Liver (tissue), 9 donors: ENCODE results near the gene UTS2R. TPM values are rescaled to one million over a fixed set of nuclear protein-coding genes. Genes with fewer than 3 reads are reported as not detected.

Experiments used
- DNase-seq: peaks from one replicate; pipeline ENCODE4 v3.0.0-alpha.2; 2017; ENCODE audit warnings: low spot score
- H3K27ac ChIP-seq, 2 donors: one replicate each; pipeline ENCODE4 v1.7.0; 2013; ENCODE audit warnings: inconsistent platforms in 2 of 2, low read length in 2 of 2, control low read depth in 1 of 2, low read depth in 1 of 2, mild to moderate bottlenecking in 1 of 2
- H3K27me3 ChIP-seq, 4 donors: one replicate each; pipeline versions ENCODE4 v1.6.1 to v1.7.0; 2013; ENCODE audit warnings: low read length in 3 of 4, inconsistent platforms in 1 of 4, mild to moderate bottlenecking in 1 of 4, moderate library complexity in 1 of 4; ENCODE audit not compliant: control insufficient read depth in 4 of 4, insufficient read depth in 4 of 4
- H3K36me3 ChIP-seq, 4 donors: one replicate each; pipeline versions ENCODE4 v1.6.1 to v1.7.0; 2013; ENCODE audit warnings: low read length in 3 of 4, mild to moderate bottlenecking in 3 of 4, low read depth in 1 of 4, moderate library complexity in 1 of 4; ENCODE audit not compliant: control insufficient read depth in 4 of 4, insufficient read depth in 3 of 4
- H3K4me1 ChIP-seq, 4 donors: one replicate each; pipeline versions ENCODE4 v1.6.1 to v1.7.0; 2013; ENCODE audit warnings: low read length in 3 of 4, mild to moderate bottlenecking in 3 of 4, moderate library complexity in 1 of 4; ENCODE audit not compliant: control insufficient read depth in 4 of 4, insufficient read depth in 4 of 4
- H3K4me3 ChIP-seq, 3 donors: one replicate each; pipeline versions ENCODE4 v1.6.1 to v1.7.0; 2013; ENCODE audit warnings: low read length in 3 of 3, control low read depth in 1 of 3, low read depth in 1 of 3, mild to moderate bottlenecking in 1 of 3
- H3K9ac ChIP-seq, 2 donors: one replicate each; pipeline ENCODE4 v1.7.0; 2013; ENCODE audit warnings: low read length in 2 of 2, mild to moderate bottlenecking in 2 of 2, moderate library complexity in 2 of 2, control low read depth in 1 of 2, low read depth in 1 of 2
- H3K9me3 ChIP-seq, 4 donors: one replicate each; pipeline versions ENCODE4 v1.6.1 to v1.7.0; 2013; ENCODE audit warnings: low read length in 3 of 4; ENCODE audit not compliant: control insufficient read depth in 4 of 4
- CTCF ChIP-seq: fragments of 150-350 bp; IDR thresholded peaks from 2 replicates; pipeline ENCODE4 v1.5.1; 2017; ENCODE audit warnings: improper control_type of control experiment, low read depth, low read length; ENCODE audit not compliant: missing input control
- EGR1 ChIP-seq, 2 donors: IDR thresholded peaks; 2 replicates each; pipeline ENCODE4 v1.6.1; 2016 to 2018; ENCODE audit warnings: antibody characterized with exemption in 2 of 2, low read depth in 2 of 2
- FOXA1 ChIP-seq: IDR thresholded peaks from 2 replicates; pipeline ENCODE4 v1.6.1; 2016; ENCODE audit warnings: antibody characterized with exemption
- FOXA2 ChIP-seq: IDR thresholded peaks from 2 replicates; pipeline ENCODE4 v1.6.1; 2016; ENCODE audit warnings: antibody characterized with exemption
- GABPA ChIP-seq, 2 donors: IDR thresholded peaks in 1 of 2; conservative IDR thresholded peaks in 1 of 2; 2 replicates each; pipeline ENCODE4 v1.6.1; 2016; ENCODE audit warnings: antibody characterized with exemption in 2 of 2, mild to moderate bottlenecking in 1 of 2, moderate library complexity in 1 of 2
- HNF4A ChIP-seq, 2 donors: conservative IDR thresholded peaks; 2 replicates each; pipeline ENCODE4 v1.6.1; 2016; ENCODE audit warnings: antibody characterized with exemption in 2 of 2, mild to moderate bottlenecking in 2 of 2
- HNF4G ChIP-seq: IDR thresholded peaks from 2 replicates; pipeline ENCODE4 v1.6.1; 2016; ENCODE audit warnings: antibody characterized with exemption
- JUND ChIP-seq, 2 donors: IDR thresholded peaks; 2 replicates each; pipeline ENCODE4 v1.6.1; 2016; ENCODE audit warnings: antibody characterized with exemption in 2 of 2
- MAX ChIP-seq: IDR thresholded peaks from 2 replicates; pipeline ENCODE4 v1.6.1; 2016; ENCODE audit warnings: antibody characterized with exemption
- NR2F2 ChIP-seq: IDR thresholded peaks from 2 replicates; pipeline ENCODE4 v1.6.1; 2016; ENCODE audit warnings: antibody characterized with exemption
- RAD21 ChIP-seq, 2 donors: IDR thresholded peaks; 2 replicates each; pipeline ENCODE4 v1.6.1; 2016; ENCODE audit warnings: antibody characterized with exemption in 2 of 2, mild to moderate bottlenecking in 2 of 2
- RXRA ChIP-seq, 2 donors: IDR thresholded peaks; 2 replicates each; pipeline ENCODE4 v1.6.1; 2017 to 2018; ENCODE audit warnings: antibody characterized with exemption in 2 of 2, mild to moderate bottlenecking in 1 of 2
- SP1 ChIP-seq: IDR thresholded peaks from 2 replicates; pipeline ENCODE4 v1.6.1; 2018; ENCODE audit warnings: antibody characterized with exemption, mild to moderate bottlenecking
- TAF1 ChIP-seq: conservative IDR thresholded peaks from 2 replicates; pipeline ENCODE4 v1.6.1; 2016; ENCODE audit warnings: antibody characterized with exemption, mild to moderate bottlenecking
- YY1 ChIP-seq: IDR thresholded peaks from 2 replicates; pipeline ENCODE4 v1.6.1; 2016; ENCODE audit warnings: antibody characterized with exemption, mild to moderate bottlenecking
- ZBTB33 ChIP-seq: IDR thresholded peaks from 2 replicates; pipeline ENCODE4 v1.6.1; 2016; ENCODE audit warnings: antibody characterized with exemption
- WGBS: extraction: QIAGEN DNeasy Blood & Tissue Kit; methylation state at CpG from one replicate; pipeline ENCODE4 v1.1.7; 2013; 5-methylcytosine and 5-hydroxymethylcytosine counted together
- polyA plus RNA-seq, 2 donors: library from polyadenylated mRNA; stranded (reverse) in 1 of 2; unstranded in 1 of 2; fragments of 200-250 nt in 1 of 2; fragments of >200 nt in 1 of 2; fragmentation: Nextera tagmentation in 1 of 2; extraction: Ambion mirVana in 1 of 2; gene quantifications; one replicate each; pipeline versions ENCODE4 v1.2.1 to v1.2.3, GENCODE V29; 2013 to 2015
- total RNA-seq, 2 donors: library from RNA; depleted of rRNA; stranded (reverse); fragments of >200 nt; gene quantifications; one replicate each; pipeline ENCODE4 v1.2.3, GENCODE V29; 2014
- TF ChIP-seq, protein P1 (sequence below): IDR thresholded peaks from 2 replicates; pipeline ENCODE4 v1.6.1; 2016; ENCODE audit warnings: antibody characterized with exemption, mild to moderate bottlenecking
- TF ChIP-seq, protein P2 (sequence below): IDR thresholded peaks from 2 replicates; pipeline ENCODE4 v1.6.1; 2016; ENCODE audit warnings: antibody characterized with exemption
- donor health status: healthy.
- donor health status: healthy.
- donor health status: healthy.
- donor health status: healthy.
- donor health status: healthy.

UTS2R gene
- total and polyA plus RNA-seq, 4 donors: not detected

DNA sequence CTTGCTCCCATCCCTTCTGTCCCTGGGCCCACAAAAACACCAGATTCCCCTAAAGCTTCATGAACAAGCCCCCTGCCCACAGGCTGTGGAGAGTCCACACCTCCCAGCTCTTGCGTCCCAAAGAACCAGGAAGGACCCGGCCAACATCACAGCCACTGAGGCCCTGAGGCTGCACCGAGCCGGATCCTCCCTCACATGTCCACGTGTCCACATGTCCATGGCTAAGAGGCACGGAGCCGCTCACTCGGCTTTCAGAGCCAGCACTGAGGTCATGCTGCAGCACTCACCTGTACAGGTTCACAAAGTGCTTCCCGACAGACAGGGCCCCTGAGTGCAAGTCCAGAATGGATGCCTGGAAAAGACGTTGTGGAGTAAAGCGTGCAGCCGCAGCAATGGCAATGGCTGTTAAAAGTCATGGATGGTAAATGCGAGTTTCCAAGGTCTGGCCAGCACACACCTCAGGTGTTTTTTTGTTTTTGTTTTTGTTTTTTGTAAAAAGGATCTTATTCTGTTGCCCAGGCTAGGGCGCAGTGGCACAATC lies 34.6 kb downstream of the UTS2R start:
- TF ChIP-seq FOXA2 (no peak), YY1 (no peak), MAX (no peak), RXRA (IDR thresholded peaks at IDR 0.05) (no peak), HNF4A (conservative IDR thresholded peaks at IDR 0.05) (no peak), JUND (IDR thresholded peaks at IDR 0.05) (no peak), HNF4G (no peak), NR2F2 (no peak), SP1 (no peak), RAD21 (IDR thresholded peaks at IDR 0.05) (no peak), FOXA1 (no peak), EGR1 (IDR thresholded peaks at IDR 0.05; ENCODE audit: low read depth in 2 of 2) (no peak), GABPA (IDR thresholded peaks at IDR 0.05 in 1 of 2, conservative IDR thresholded peaks at IDR 0.05 in 1 of 2) (no peak), CTCF (no peak), ZBTB33 (no peak), TAF1 (no peak)
- TF ChIP-seq, protein P1, sequence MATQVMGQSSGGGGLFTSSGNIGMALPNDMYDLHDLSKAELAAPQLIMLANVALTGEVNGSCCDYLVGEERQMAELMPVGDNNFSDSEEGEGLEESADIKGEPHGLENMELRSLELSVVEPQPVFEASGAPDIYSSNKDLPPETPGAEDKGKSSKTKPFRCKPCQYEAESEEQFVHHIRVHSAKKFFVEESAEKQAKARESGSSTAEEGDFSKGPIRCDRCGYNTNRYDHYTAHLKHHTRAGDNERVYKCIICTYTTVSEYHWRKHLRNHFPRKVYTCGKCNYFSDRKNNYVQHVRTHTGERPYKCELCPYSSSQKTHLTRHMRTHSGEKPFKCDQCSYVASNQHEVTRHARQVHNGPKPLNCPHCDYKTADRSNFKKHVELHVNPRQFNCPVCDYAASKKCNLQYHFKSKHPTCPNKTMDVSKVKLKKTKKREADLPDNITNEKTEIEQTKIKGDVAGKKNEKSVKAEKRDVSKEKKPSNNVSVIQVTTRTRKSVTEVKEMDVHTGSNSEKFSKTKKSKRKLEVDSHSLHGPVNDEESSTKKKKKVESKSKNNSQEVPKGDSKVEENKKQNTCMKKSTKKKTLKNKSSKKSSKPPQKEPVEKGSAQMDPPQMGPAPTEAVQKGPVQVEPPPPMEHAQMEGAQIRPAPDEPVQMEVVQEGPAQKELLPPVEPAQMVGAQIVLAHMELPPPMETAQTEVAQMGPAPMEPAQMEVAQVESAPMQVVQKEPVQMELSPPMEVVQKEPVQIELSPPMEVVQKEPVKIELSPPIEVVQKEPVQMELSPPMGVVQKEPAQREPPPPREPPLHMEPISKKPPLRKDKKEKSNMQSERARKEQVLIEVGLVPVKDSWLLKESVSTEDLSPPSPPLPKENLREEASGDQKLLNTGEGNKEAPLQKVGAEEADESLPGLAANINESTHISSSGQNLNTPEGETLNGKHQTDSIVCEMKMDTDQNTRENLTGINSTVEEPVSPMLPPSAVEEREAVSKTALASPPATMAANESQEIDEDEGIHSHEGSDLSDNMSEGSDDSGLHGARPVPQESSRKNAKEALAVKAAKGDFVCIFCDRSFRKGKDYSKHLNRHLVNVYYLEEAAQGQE: no peak
- TF ChIP-seq, protein P2, sequence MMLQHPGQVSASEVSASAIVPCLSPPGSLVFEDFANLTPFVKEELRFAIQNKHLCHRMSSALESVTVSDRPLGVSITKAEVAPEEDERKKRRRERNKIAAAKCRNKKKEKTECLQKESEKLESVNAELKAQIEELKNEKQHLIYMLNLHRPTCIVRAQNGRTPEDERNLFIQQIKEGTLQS: no peak
- no peak overlapping the region for H3K27ac ChIP-seq
- H3K4me3 ChIP-seq: no peak overlapping the region
- 97% methylated on average over 14 of the region's 14 CpGs for WGBS
- H3K27me3 ChIP-seq: no peaks in the 10 kb centered on the region
- H3K36me3 ChIP-seq: peaks cover 0 to 16% (median 3%) of the 10 kb centered on the region in 4 donors
- H3K9ac ChIP-seq: no peak overlapping the region
- no peaks in the 10 kb centered on the region for H3K9me3 ChIP-seq
- H3K4me1 ChIP-seq: peaks cover 0 to 4% (median 2%) of the 10 kb centered on the region in 4 donors
- no peak for DNase-seq
